Measurements from ENCODE around the gene MYO5B. TPM values are rescaled to one million over a fixed set of nuclear protein-coding genes. Genes with fewer than 3 reads are reported as not detected.

MYO5B gene
- polyA plus RNA-seq, 1 experiment: 0.18 TPM

- H3K4me3 ChIP-seq (ENCODE audit: low read depth, low read length): no peak overlapping the region
- H3K27me3 ChIP-seq (ENCODE audit: control insufficient read depth, insufficient read depth, low read length): no peaks in the 10 kb centered on the region
- H3K36me3 ChIP-seq (ENCODE audit: control insufficient read depth, insufficient read depth, low read length): no peaks in the 10 kb centered on the region
- ChIA-PET POLR2A (no interaction called here), CTCF (interaction anchor here (1.6 kb wide), 1 partner anchor 99 kb away, joined by 3 read pairs; no protein-coding TSS in a partner anchor)
- TF ChIP-seq, protein P1, sequence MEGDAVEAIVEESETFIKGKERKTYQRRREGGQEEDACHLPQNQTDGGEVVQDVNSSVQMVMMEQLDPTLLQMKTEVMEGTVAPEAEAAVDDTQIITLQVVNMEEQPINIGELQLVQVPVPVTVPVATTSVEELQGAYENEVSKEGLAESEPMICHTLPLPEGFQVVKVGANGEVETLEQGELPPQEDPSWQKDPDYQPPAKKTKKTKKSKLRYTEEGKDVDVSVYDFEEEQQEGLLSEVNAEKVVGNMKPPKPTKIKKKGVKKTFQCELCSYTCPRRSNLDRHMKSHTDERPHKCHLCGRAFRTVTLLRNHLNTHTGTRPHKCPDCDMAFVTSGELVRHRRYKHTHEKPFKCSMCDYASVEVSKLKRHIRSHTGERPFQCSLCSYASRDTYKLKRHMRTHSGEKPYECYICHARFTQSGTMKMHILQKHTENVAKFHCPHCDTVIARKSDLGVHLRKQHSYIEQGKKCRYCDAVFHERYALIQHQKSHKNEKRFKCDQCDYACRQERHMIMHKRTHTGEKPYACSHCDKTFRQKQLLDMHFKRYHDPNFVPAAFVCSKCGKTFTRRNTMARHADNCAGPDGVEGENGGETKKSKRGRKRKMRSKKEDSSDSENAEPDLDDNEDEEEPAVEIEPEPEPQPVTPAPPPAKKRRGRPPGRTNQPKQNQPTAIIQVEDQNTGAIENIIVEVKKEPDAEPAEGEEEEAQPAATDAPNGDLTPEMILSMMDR (IDR thresholded peaks at IDR 0.05; ENCODE audit: insufficient read depth, low read depth, low read length): no peak
- DNase-seq (ENCODE audit: low read depth): no peak
Observed at GRCh38 chr18:50119296-50119695, 75.7 kb downstream of the MYO5B start.

GRCh38 chr18:50117863-50118262 is 77.1 kb downstream of the MYO5B start:
- H3K4me3 ChIP-seq (ENCODE audit: low read depth, low read length): no peak overlapping the region
- H3K27me3 ChIP-seq (ENCODE audit: control insufficient read depth, insufficient read depth, low read length): no peaks in the 10 kb centered on the region
- DNase-seq (ENCODE audit: low read depth): no peak
- ChIA-PET POLR2A (no interaction called here), CTCF (interaction anchor here (1.6 kb wide), 1 partner anchor 101 kb away, joined by 3 read pairs; no protein-coding TSS in a partner anchor)
- no peaks in the 10 kb centered on the region for H3K36me3 ChIP-seq (ENCODE audit: control insufficient read depth, insufficient read depth, low read length)
- TF ChIP-seq, protein P1 (IDR thresholded peaks at IDR 0.05; ENCODE audit: insufficient read depth, low read depth, low read length): no peak

GRCh38 chr18:50115095-50115494 is 79.9 kb downstream of the MYO5B start:
- H3K4me3 ChIP-seq (ENCODE audit: low read depth, low read length): no peak overlapping the region
- no peaks in the 10 kb centered on the region for H3K36me3 ChIP-seq (ENCODE audit: control insufficient read depth, insufficient read depth, low read length)
- POLR2A ChIA-PET: no interaction called here
- DNase-seq (ENCODE audit: low read depth): no peak
- CTCF ChIA-PET: interaction anchor here (0.9 kb wide), 1 partner anchor 15 kb away, joined by 3 read pairs; no protein-coding TSS in a partner anchor
- no peaks in the 10 kb centered on the region for H3K27me3 ChIP-seq (ENCODE audit: control insufficient read depth, insufficient read depth, low read length)
- TF ChIP-seq, protein P1 (IDR thresholded peaks at IDR 0.05; ENCODE audit: insufficient read depth, low read depth, low read length): no peak

DNA sequence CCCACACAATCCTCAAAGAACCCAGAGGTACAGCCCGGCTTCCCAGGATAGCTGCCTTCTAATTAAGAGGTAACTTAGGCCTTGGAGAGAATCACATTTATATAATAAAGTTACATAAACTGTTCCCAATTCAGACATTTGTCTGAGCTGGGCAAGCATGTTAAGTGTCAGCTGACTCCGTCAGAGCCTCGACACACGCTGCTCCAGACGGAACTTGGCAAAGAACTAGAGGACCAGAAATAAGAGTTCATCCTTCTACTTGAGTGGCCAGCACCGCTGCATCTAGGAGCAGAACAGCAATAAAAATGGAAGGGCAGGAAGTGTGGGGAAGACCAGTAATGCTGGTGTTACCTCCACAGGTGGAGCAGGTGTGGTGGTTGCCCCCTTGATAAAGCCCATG is 80.5 kb downstream of the MYO5B start:
- ChIA-PET CTCF (no interaction called here), POLR2A (no interaction called here)
- no peaks in the 10 kb centered on the region for H3K27me3 ChIP-seq (ENCODE audit: control insufficient read depth, insufficient read depth, low read length)
- H3K4me3 ChIP-seq (ENCODE audit: low read depth, low read length): no peak overlapping the region
- no peaks in the 10 kb centered on the region for H3K36me3 ChIP-seq (ENCODE audit: control insufficient read depth, insufficient read depth, low read length)
- TF ChIP-seq, protein P1 (IDR thresholded peaks at IDR 0.05; ENCODE audit: insufficient read depth, low read depth, low read length): no peak
- no peak for DNase-seq (ENCODE audit: low read depth)

GRCh38 chr18:50113726-50114125 is 81.2 kb downstream of the MYO5B start:
- no peak for DNase-seq (ENCODE audit: low read depth)
- TF ChIP-seq, protein P1 (IDR thresholded peaks at IDR 0.05; ENCODE audit: insufficient read depth, low read depth, low read length): no peak
- Histone ChIP-seq H3K36me3 (ENCODE audit: control insufficient read depth, insufficient read depth, low read length) (no peaks in the 10 kb centered on the region), H3K27me3 (ENCODE audit: control insufficient read depth, insufficient read depth, low read length) (no peaks in the 10 kb centered on the region), H3K4me3 (ENCODE audit: low read depth, low read length) (no peak overlapping the region)
- CTCF ChIA-PET: no interaction called here
- POLR2A ChIA-PET: no interaction called here
